Measurements from ENCODE around the gene EFHC1. TPM values are rescaled to one million over a fixed set of nuclear protein-coding genes. Genes with fewer than 3 reads are reported as not detected.

The EFHC1 gene
- total RNA-seq, 1 experiment from 2014 or later = 15.5 TPM

GRCh38 chr6:52389626-52390360, 30.3 kb upstream of the EFHC1 start (continued):
- TF ChIP-seq E2F4 (CRISPR knock-in tag; IDR thresholded peaks at IDR 0.05; ENCODE audit: borderline replicate concordance, low read depth) (no peak), TEAD1 (CRISPR knock-in tag; IDR thresholded peaks at IDR 0.05) (no peak), ZNF219 (CRISPR knock-in tag; IDR thresholded peaks at IDR 0.05; ENCODE audit: borderline replicate concordance) (no peak)
- TF ChIP-seq, protein P1, sequence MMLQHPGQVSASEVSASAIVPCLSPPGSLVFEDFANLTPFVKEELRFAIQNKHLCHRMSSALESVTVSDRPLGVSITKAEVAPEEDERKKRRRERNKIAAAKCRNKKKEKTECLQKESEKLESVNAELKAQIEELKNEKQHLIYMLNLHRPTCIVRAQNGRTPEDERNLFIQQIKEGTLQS (CRISPR knock-in tag; conservative IDR thresholded peaks at IDR 0.05) = no peak

- POLR2A ChIA-PET = no interaction called here
- ATAC-seq = no peak
Observed at GRCh38 chr6:52390361-52390727, 29.8 kb upstream of the EFHC1 start.

DNA sequence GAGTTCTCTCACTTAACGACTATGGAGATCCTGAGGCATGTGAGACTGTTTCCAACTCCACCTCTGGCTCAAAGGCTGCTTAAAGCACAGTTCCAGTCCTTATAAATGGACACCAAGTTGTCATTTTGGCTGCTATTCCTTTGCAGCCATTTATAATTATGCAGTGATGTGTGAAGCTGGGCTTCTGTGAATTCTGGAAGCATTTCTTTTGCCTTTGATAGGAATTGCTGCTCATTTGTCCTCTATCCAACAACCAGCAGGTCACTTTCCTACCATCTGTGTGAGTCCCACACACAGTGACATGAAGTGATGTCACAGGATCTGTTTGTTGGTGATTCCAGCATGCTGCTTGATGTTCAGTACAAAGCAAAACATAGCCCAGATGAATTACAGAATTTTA, 28.5 kb upstream of the EFHC1 start:
- ATAC-seq (no peak), DNase-seq (ENCODE audit: low spot score) (no peak)
- Mint-ChIP-seq H3K27me3 (ENCODE audit: low read depth) (no peaks in the 10 kb centered on the region), H3K9me3 (peaks cover 21% of the 10 kb centered on the region), H3K4me3 (no peak overlapping the region), H3K27ac (no peak overlapping the region), H3K36me3 (peaks cover 11% of the 10 kb centered on the region), H3K4me1 (peaks cover 8% of the 10 kb centered on the region)
- ChIA-PET POLR2A (interaction anchor here (0.7 kb wide), 1 partner anchor 210 kb away, joined by 3 read pairs; no protein-coding TSS in a partner anchor), CTCF (interaction anchor here (0.7 kb wide), 1 partner anchor 280 kb away, joined by 3 read pairs; no protein-coding TSS in a partner anchor)
- TF ChIP-seq, protein P2, sequence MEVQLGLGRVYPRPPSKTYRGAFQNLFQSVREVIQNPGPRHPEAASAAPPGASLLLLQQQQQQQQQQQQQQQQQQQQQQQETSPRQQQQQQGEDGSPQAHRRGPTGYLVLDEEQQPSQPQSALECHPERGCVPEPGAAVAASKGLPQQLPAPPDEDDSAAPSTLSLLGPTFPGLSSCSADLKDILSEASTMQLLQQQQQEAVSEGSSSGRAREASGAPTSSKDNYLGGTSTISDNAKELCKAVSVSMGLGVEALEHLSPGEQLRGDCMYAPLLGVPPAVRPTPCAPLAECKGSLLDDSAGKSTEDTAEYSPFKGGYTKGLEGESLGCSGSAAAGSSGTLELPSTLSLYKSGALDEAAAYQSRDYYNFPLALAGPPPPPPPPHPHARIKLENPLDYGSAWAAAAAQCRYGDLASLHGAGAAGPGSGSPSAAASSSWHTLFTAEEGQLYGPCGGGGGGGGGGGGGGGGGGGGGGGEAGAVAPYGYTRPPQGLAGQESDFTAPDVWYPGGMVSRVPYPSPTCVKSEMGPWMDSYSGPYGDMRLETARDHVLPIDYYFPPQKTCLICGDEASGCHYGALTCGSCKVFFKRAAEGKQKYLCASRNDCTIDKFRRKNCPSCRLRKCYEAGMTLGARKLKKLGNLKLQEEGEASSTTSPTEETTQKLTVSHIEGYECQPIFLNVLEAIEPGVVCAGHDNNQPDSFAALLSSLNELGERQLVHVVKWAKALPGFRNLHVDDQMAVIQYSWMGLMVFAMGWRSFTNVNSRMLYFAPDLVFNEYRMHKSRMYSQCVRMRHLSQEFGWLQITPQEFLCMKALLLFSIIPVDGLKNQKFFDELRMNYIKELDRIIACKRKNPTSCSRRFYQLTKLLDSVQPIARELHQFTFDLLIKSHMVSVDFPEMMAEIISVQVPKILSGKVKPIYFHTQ (CRISPR knock-in tag; IDR thresholded peaks at IDR 0.05) = no peak
- TF ChIP-seq EMX1 (CRISPR knock-in tag; IDR thresholded peaks at IDR 0.05) (no peak), IRF2 (CRISPR knock-in tag; IDR thresholded peaks at IDR 0.05; ENCODE audit: borderline replicate concordance, low read depth) (no peak), CREB1 (CRISPR knock-in tag; IDR thresholded peaks at IDR 0.05) (no peak)

More at GRCh38 chr6:52390361-52390727, 29.8 kb upstream of the EFHC1 start:
- H3K27ac Mint-ChIP-seq = no peak overlapping the region
- CTCF ChIA-PET = interaction anchor here (1.1 to 2.0 kb wide), 2 partner anchors 10 to 104 kb away, joined by 3 to 8 read pairs; no protein-coding TSS in a partner anchor
- H3K4me1 Mint-ChIP-seq = no peaks in the 10 kb centered on the region
- peaks cover 26% of the 10 kb centered on the region for H3K9me3 Mint-ChIP-seq
- H3K36me3 Mint-ChIP-seq = peaks cover 15% of the 10 kb centered on the region
- no peaks in the 10 kb centered on the region for H3K27me3 Mint-ChIP-seq (ENCODE audit: low read depth)
- no peak for DNase-seq (ENCODE audit: low spot score)
- TF ChIP-seq IRF1 (CRISPR knock-in tag; IDR thresholded peaks at IDR 0.05) = no peak
- no peak for TF ChIP-seq CBFB (CRISPR knock-in tag; IDR thresholded peaks at IDR 0.05; ENCODE audit: low read depth)
- TF ChIP-seq FOXP1 (CRISPR knock-in tag; IDR thresholded peaks at IDR 0.05; ENCODE audit: borderline replicate concordance) = no peak
- no peak for TF ChIP-seq ETV6 (CRISPR knock-in tag; IDR thresholded peaks at IDR 0.05)
- TF ChIP-seq ERG (CRISPR knock-in tag; IDR thresholded peaks at IDR 0.05) = no peak
- no peak for TF ChIP-seq CREM (CRISPR knock-in tag; IDR thresholded peaks at IDR 0.05)
- no peak for TF ChIP-seq GTF2I (CRISPR knock-in tag; conservative IDR thresholded peaks at IDR 0.05)
- TF ChIP-seq SOX15 (CRISPR knock-in tag; IDR thresholded peaks at IDR 0.05) = no peak
- TF ChIP-seq GABPB1 (CRISPR knock-in tag; IDR thresholded peaks at IDR 0.05) = no peak
- TF ChIP-seq RELA (CRISPR knock-in tag; IDR thresholded peaks at IDR 0.05; ENCODE audit: borderline replicate concordance) = no peak
- TF ChIP-seq, protein P3, sequence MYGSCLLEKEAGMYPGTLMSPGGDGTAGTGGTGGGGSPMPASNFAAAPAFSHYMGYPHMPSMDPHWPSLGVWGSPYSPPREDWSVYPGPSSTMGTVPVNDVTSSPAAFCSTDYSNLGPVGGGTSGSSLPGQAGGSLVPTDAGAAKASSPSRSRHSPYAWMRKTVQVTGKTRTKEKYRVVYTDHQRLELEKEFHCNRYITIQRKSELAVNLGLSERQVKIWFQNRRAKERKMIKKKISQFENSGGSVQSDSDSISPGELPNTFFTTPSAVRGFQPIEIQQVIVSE (CRISPR knock-in tag; IDR thresholded peaks at IDR 0.05; ENCODE audit: borderline replicate concordance) = no peak
- no peak for TF ChIP-seq TEAD4 (CRISPR knock-in tag; IDR thresholded peaks at IDR 0.05)
- no peak for TF ChIP-seq FOXJ3 (CRISPR knock-in tag; IDR thresholded peaks at IDR 0.05; ENCODE audit: borderline replicate concordance)
- TF ChIP-seq NFYB (CRISPR knock-in tag; conservative IDR thresholded peaks at IDR 0.05; ENCODE audit: low read depth) = no peak
- H3K4me3 Mint-ChIP-seq = no peak overlapping the region

Data from WTC11 (cell line).